Fibroblast of skin of left quadriceps (primary cell): ENCODE measurements around the gene TBL1X.

Experiments used
- DNase-seq, 2 experiments: peaks; one replicate each; pipeline ENCODE4 v3.0.0-alpha.2; 2013; ENCODE audit warnings: low read depth in 2 of 2

TBL1X gene

GRCh38 chrX:9498236-9498635 is 33.4 kb downstream of the TBL1X start:
- no peak for DNase-seq

GRCh38 chrX:9500584-9500983 is 35.7 kb downstream of the TBL1X start:
- DNase-seq: no peak

- no peak for DNase-seq
Observed at GRCh38 chrX:9501362-9501761, 36.5 kb downstream of the TBL1X start.

GRCh38 chrX:9503261-9503660 is 38.4 kb downstream of the TBL1X start:
- no peak for DNase-seq

- no peak for DNase-seq
Observed at GRCh38 chrX:9510366-9510765, 45.5 kb downstream of the TBL1X start.

GRCh38 chrX:9510980-9511379 is 46.1 kb downstream of the TBL1X start:
- no peak for DNase-seq

GRCh38 chrX:9515489-9515888 is 50.6 kb downstream of the TBL1X start:
- DNase-seq: no peak

- DNase-seq: no peak
Observed at GRCh38 chrX:9515973-9516538, 51.2 kb downstream of the TBL1X start.

- no peak for DNase-seq
Observed at GRCh38 chrX:9516635-9517034, 51.8 kb downstream of the TBL1X start.

- no peak for DNase-seq
Observed at GRCh38 chrX:9518051-9518450, 53.2 kb downstream of the TBL1X start.

- DNase-seq: no peak
Observed at GRCh38 chrX:9518889-9519288, 54.0 kb downstream of the TBL1X start.

- DNase-seq: no peak
Observed at GRCh38 chrX:9519546-9520216, 54.8 kb downstream of the TBL1X start.

GRCh38 chrX:9520217-9520590 is 55.3 kb downstream of the TBL1X start:
- no peak for DNase-seq

- DNase-seq: no peak
Observed at GRCh38 chrX:9522378-9523155, 57.7 kb downstream of the TBL1X start.

GRCh38 chrX:9525511-9526248 is 60.8 kb downstream of the TBL1X start:
- DNase-seq: no peak

GRCh38 chrX:9526965-9527364 is 62.1 kb downstream of the TBL1X start:
- DNase-seq: no peak

- no peak for DNase-seq
Observed at GRCh38 chrX:9528498-9528897, 63.6 kb downstream of the TBL1X start.

GRCh38 chrX:9529223-9529622 is 64.4 kb downstream of the TBL1X start:
- no peak for DNase-seq

- peak; percentile 67 to 71 for DNase-seq
Observed at GRCh38 chrX:9530848-9531274, 66.0 kb downstream of the TBL1X start.

- no peak for DNase-seq
Observed at GRCh38 chrX:9532349-9532748, 67.5 kb downstream of the TBL1X start.

GRCh38 chrX:9533611-9534010 is 68.8 kb downstream of the TBL1X start:
- DNase-seq: no peak

- DNase-seq: no peak
Observed at GRCh38 chrX:9534686-9535085, 69.8 kb downstream of the TBL1X start.
